GM23248 (cell line): Measurements from ENCODE around the gene TNFRSF1B.

Experiments used
- EZH2 ChIP-seq: fragments of 200-600 bp; sonication (generic); IDR thresholded peaks from 2 replicates; pipeline ENCODE4 v1.6.1; 2018; ENCODE audit warnings: antibody characterized with exemption, mild to moderate bottlenecking; ENCODE audit not compliant: insufficient read depth, poor library complexity, severe bottlenecking
- EZH2phosphoT487 ChIP-seq: fragments of 200-600 bp; sonication (generic); IDR thresholded peaks from 2 replicates; pipeline ENCODE4 v1.6.1; 2018; ENCODE audit warnings: antibody characterized with exemption, moderate library complexity, mild to moderate bottlenecking, low read depth; ENCODE audit not compliant: insufficient read depth

- TF ChIP-seq EZH2 (no peak), EZH2phosphoT487 (no peak)
Observed at GRCh38 chr1:12177156-12177998, 10.6 kb downstream of the TNFRSF1B start.
